Mammary epithelial cell (primary cell): ENCODE measurements around the gene ARPC5.

ENCODE experiments used
- EZH2 ChIP-seq: IDR thresholded peaks from 2 replicates; pipeline ENCODE4 v1.6.1; 2012; ENCODE audit warnings: low read length, inconsistent platforms, borderline replicate concordance
- TF ChIP-seq, protein P1 (sequence below), 2 donors: IDR thresholded peaks in 1 of 2; conservative IDR thresholded peaks in 1 of 2; 2 replicates each; pipeline ENCODE4 v1.5.1; 2011 to 2012; ENCODE audit warnings: inconsistent platforms in 2 of 2, low read length in 2 of 2, mild to moderate bottlenecking in 2 of 2, control low read depth in 1 of 2, low read depth in 1 of 2; ENCODE audit not compliant: insufficient read depth in 1 of 2; ENCODE audit errors: extremely low read depth in 1 of 2

DNA sequence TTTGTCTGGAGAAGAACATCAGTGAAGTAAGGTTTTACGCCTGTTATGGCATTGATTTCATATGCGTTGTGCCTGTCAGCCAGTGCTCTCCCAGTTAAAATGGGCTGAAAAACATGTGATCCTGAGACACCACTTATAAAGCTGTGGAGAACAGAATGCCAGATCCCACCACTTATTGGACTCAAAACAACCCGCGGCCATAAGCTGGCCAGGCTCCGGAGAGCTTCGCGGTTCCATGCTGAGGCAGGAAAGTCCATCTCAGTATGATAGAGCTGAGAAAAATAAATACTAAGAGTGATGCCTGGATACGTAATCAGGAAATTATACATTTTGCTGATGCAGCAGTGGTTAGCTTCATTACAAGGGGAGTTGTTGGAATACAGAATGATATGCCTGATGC, 12.5 kb upstream of the ARPC5 start:
- TF ChIP-seq, protein P1, sequence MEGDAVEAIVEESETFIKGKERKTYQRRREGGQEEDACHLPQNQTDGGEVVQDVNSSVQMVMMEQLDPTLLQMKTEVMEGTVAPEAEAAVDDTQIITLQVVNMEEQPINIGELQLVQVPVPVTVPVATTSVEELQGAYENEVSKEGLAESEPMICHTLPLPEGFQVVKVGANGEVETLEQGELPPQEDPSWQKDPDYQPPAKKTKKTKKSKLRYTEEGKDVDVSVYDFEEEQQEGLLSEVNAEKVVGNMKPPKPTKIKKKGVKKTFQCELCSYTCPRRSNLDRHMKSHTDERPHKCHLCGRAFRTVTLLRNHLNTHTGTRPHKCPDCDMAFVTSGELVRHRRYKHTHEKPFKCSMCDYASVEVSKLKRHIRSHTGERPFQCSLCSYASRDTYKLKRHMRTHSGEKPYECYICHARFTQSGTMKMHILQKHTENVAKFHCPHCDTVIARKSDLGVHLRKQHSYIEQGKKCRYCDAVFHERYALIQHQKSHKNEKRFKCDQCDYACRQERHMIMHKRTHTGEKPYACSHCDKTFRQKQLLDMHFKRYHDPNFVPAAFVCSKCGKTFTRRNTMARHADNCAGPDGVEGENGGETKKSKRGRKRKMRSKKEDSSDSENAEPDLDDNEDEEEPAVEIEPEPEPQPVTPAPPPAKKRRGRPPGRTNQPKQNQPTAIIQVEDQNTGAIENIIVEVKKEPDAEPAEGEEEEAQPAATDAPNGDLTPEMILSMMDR (conservative IDR thresholded peaks at IDR 0.05 in 1 of 2, IDR thresholded peaks at IDR 0.05 in 1 of 2; ENCODE audit: extremely low read depth in 1 of 2, insufficient read depth in 1 of 2, low read depth in 1 of 2, low read length in 2 of 2), result no peak
- no peak for TF ChIP-seq EZH2
